Activated CD8-positive, alpha-beta memory T cell treated with anti-CD3 and anti-CD28 coated beads for 1 hour (primary cell): ENCODE results near the gene ATP5PD.

ENCODE experiments used
- DNase-seq, 2 donors: peaks; one replicate each; pipeline ENCODE4 v3.0.0-alpha.2; 2020; ENCODE audit warnings: low read depth in 1 of 2; ENCODE audit errors: extremely low read depth in 1 of 2

ATP5PD gene

GRCh38 chr17:75001915-75002843 lies 44.6 kb downstream of the ATP5PD start:
- no peak for DNase-seq

GRCh38 chr17:74999523-74999922 lies 47.2 kb downstream of the ATP5PD start:
- no peak for DNase-seq

GRCh38 chr17:74998783-74999182 lies 48.0 kb downstream of the ATP5PD start:
- DNase-seq = no peak

DNA sequence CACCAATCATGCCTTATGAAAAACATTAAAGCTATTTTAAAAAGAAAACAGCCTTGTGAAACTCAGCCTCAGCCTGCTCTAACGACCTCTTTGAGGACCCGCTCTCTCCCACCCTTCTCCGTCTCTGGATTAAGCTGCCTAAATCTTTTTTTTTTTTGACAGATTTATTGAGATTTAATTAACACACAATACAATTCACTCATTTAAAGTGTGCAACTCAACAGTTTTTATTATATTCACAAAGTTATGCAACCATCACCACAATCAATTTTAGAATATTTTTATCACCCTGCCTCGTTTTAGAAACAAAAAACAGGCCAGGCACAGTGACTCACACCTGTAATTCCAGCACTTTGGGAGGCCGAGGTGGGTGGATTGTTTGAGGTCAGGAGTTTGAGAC lies 50.9 kb downstream of the ATP5PD start:
- no peak for DNase-seq

DNA sequence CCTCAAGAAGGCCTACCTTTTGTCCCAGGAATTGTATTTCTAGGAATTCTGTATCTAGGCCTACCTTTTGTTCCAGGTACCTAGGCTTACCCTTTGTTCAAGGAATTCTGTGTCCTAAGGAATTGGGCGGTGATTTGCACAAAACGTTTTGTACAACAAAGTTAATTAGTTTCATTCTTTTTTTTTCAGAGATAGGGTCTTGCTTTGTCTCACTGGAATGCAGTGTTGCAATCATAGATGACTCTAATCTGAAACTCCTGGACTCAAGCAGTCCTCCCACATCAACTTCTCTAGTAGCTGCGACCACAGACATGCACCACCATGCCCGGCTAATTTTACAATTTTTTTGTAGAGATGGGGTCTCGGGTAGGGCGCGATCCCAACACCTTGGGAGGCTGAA lies 52.3 kb downstream of the ATP5PD start:
- DNase-seq = no peak

DNA sequence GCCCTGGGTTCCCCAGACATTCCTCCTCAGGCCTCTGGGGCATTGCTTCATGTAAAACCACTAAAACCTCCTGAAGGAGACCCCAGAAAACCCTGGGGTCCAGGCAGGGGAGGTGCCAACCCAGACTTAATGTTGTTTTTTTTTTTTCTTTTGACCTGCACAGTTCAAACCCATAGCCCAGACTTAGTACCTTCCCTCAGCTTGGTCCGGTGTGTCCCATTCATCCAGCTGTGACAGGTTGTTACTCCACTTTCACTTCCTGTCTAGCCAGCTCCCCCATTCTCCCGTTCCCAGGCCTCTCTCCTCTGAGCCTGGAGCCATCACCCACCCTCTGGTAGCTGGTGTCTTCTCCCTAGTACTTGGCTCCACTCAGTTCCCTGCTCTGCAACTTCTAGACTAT lies 54.5 kb downstream of the ATP5PD start:
- DNase-seq = no peak

- DNase-seq = no peak
Observed at GRCh38 chr17:74990581-74991105, 56.1 kb downstream of the ATP5PD start.
